HG03097 (cell line): Measurements from ENCODE around the gene CITED4.

ENCODE experiments used
- ATAC-seq: cut with Tn5 transposase; IDR thresholded peaks from one replicate; pipeline ENCODE4 v1.9.1; 2021; ENCODE audit not compliant: unreplicated experiment, low FRiP score

The CITED4 gene

GRCh38 chr1:40887012-40887378 is 24.8 kb upstream of the CITED4 start:
- ATAC-seq: no peak

- ATAC-seq: no peak
Measured at GRCh38 chr1:40886318-40887011, 24.3 kb upstream of the CITED4 start.

DNA sequence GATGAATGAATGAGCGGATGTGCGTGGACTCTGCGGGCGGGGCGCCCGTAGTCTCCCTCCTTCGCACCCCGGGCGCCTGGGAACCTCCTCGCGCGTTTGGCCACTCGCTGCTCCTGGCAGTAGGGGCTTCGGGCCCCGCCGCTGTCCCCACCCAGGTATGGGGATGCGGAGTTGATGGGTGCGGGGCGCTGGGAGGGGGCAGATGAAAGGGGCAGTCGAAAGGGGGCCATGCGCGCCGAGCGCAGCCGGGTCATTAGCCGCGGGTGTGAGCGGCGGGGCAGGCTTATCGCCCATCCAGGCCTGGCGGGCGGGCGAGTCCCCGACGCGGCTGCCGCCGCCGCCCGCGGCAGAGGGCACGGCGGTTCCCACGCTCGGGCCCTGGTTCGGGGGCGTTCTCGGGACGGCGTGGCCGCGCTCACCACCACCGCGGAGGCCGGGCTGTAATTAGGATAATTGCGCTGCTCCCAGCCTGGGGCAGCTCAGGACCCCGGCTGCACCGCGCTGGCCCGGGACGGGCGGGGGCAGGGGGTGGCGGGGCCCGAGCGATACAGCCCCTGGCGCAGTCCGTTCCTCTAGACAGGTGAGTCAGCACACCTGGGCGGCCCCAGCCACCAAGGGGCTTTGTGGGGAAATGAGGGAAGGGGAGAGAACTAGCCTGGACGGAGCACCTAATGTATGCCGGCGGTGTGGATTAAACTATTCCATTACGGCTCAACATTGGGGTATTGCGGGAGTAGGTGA is 22.1 kb upstream of the CITED4 start:
- ATAC-seq: no peak

DNA sequence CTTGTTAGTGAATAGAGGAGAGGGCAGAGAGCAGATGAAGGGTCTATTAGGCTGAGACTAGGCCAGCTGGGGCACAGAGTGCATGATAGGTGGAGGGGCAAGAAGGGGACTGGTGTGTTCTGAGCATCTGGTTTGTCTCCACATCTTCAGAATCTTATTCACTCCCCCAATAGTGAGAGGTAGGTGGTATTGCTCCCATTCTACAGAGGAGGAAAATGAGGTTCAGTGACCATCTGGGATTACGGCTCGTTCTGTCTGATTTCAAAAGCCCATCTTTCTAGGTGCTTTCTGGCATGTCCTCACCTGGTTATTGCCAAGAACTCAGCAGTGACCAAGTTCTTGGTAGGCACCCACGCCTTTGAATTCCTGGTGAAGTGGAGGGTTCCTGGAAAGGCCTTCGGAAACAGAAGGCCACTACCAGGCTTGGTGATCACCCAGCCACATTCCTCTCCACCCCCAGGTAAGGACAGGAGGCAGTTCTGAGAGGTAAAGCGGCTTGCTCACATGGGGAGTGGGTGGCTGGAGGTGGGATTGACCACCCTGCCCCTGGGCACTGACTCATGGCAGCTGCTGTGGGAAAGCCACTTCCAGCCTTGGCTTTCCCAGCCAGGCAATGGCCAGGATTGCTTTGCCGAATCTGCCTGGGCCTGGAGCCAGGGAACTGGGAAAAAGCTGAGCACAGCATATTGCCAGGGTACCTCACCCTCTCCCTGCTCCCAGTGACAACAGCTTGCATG is 18.8 kb upstream of the CITED4 start:
- no peak for ATAC-seq

DNA sequence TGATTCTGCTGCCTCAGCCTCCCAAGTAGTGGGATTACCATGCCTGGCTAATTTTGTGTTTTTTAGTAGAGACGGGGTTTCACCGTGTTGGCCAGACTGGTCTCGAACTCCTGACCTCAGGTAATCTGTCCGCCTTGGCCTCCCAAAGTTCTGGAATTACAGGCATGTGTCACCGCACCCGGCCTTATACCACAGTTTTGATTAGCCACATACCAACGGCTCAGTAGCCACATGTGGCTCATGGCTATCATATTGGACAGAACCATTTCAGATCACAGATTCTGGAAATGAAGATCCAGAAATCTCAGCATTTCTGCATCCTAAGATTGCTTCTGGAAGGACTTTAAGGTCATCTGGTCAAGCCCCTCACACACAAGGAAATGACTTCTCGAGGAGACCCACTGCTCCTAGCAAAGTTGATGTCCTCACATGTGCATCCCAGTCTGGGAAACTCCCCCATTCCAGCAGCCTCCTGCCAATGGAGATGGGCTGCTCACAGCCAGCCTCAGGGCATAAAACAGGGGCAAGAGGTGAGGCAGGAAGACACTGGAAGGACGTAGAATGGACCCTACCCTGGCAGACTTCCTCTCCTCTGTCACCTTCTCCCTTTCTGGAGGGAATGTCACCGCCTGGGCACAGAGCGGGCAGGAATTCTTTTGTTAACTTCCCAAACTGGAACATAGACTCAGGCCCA is 17.5 kb upstream of the CITED4 start:
- ATAC-seq: no peak

DNA sequence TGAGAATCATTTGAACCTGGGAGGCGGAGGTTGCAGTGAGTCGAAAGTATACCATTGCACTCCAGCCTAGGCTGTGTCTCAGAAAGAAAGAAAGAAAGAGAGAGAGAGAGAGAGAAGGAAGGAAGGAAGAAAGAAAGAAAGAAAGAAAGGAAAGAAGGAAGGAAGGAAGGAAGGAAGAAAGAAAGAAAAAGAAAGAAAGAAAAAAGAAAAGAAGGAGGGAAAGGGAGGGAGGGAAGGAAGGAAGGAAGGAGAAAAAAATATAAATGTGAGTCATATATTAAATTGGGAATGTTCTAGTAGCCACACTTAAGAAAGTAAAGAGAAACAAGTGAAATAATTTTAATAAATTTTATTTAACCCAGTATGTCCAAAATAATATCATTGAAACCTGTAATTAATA is 16.7 kb upstream of the CITED4 start:
- ATAC-seq: no peak

- ATAC-seq: no peak
Measured at GRCh38 chr1:40877698-40878097, 15.5 kb upstream of the CITED4 start.

DNA sequence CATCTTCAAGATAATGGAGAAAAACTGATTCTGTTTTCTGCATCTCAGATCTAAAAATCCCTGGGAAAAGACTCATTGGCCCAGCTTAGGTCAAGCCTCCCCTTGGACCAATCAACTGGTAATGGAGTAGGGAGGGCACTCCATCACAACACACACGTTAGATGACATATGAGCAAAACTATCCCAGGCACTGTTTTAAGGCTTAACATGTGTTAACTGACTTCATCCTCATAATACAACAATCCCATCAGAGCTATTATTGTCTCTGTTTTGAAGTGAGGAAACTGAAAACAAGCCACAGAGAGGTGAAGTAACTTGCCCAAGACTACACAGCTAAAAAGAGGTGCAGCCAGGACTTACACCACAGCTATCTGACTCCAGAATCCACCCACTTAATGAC is 14.7 kb upstream of the CITED4 start:
- ATAC-seq: no peak

- no peak for ATAC-seq
Measured at GRCh38 chr1:40876436-40876761, 14.2 kb upstream of the CITED4 start.

DNA sequence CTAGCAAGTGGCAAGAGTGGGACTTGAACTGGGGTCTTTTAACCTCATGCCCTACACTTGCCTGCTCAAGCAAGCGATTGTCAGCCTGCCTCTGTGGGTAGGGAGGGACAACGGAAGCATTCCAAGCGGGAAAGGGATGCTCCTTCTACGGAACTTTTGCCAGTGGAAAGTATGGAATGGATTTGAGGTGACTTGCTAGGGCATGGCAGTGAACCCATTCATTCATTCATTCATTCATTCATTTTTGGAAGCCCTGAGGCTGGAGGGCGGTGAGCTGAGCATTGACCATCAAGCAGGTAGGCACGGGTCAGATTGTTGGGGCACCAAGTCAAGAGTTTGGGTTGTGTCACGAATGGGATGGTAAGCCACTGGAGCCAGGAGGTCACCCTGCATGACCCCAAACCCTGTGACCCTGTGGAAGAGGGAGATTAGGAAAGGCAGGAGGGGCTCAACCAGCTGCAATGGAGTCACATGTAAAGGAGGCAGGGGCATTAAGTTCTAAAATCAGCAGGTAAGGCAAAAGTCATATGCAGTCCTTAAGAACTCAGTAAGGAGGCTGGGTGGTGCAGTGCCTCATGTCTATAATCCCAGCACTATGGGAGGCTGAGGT is 11.8 kb upstream of the CITED4 start:
- ATAC-seq: no peak

DNA sequence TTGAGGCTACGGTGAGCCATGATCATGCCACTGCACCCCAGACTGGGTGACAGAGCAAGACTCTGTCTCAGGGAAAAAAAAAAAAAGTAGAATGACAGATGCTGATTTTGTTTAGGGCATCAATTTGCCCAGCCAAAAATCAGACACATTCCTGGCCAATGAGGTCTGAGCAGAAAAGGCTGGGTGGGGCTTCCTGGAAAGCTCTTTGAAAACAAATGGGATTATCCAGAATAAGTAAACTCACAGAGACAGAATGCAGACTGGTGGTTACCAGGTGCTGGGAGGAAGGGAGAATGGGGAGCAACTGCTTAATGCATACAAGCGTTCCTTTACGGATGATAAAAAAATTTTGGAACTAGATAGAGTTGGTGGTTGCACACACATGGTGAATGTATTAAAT is 10.1 kb upstream of the CITED4 start:
- ATAC-seq: no peak

DNA sequence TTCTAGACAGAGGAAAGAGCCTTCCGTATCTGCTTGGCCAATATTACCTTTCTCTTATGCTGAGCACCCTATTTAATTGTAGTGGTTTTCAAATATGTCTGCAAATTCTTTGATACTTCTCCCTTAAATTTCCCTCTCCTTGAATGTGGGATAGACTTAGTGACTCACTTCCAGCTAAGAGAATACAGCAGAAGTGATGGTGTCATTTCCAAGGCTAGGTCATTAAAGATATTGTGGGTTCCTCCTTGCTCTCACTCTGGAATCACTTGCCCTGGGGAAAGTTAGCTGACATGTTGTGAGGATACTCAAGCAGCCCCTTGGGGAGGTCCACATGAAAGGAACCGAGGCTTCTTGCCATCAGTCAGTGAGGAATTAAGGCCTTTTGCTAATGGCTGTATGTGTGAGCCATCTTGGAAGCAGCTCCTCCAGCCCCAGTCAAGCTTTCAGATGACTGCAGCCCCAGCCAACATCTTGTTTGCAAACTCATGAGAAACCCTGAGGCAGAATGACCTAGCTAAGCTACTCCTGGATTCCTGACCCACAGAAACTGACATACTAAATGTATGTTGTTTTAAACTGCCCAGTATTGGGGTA is 8.1 kb upstream of the CITED4 start:
- ATAC-seq: no peak

GRCh38 chr1:40868051-40868723 is 6.0 kb upstream of the CITED4 start:
- ATAC-seq: no peak

DNA sequence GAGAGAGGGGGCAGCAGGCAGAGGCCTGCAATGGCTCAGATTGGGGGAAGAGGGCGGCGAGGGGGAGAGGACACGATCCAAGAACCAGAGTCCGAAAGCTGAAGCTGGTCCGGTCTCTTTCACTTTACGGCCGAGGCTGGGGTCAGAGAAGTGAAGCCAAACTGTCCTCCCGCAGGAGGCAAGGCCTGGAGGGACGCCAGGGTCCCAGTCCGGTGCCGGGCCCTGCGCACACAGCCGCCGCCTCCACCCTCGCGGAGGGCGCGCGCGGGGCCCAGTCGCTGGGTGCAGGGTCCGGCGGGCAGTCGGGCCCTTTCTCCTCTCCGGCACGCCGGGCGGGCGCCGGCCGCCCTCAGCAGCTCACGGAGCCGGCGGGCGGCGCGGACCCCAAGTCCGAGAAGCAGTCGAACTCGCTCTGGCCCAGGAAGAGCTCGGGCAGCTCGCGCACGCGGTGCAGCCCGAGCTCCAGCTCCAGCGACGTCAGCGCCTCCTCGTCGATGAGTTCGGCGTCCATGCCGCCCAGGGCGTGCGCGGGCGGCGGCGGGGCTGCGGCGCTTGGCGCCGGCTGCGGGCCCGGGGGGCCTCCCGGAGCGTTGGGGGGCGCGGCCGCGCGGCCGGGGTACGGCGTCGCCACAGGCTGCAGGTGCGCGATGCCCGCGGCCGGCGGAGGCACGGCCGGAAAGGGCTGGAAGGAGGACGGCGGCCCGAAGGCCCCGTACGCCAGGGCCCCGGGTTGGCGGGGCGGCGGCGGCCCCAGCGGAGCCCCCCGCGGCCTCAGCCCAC is 749 bp downstream of the CITED4 start:
- no peak for ATAC-seq

DNA sequence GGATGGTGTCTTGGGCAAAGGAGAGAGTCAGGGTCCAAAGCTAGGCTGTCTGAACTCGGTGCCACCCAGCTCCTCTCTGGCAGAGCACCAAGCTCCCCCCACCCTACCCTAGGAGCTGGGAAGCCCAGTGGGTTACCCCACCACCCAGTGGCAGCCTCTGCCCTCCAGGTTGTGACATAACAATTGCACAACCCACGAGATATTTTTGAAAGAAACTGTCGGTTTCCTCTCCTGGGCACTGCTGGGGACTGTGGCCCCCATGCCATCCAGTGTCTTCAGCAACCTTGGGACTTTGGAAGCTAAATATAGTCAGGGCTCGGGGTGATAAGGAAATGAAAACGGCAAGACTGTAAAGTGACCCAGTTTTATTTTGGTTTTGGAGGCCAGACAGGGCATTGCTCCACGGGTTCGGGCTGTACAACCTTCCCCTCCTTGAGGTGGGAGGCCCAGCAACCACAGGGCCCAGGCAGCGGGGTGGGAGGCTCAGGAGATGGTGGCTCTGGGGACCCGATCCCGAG is 1.4 kb downstream of the CITED4 start:
- ATAC-seq: no peak

- no peak for ATAC-seq
Measured at GRCh38 chr1:40858856-40859416, 3.2 kb downstream of the CITED4 start.

- no peak for ATAC-seq
Measured at GRCh38 chr1:40857737-40858136, 4.4 kb downstream of the CITED4 start.

DNA sequence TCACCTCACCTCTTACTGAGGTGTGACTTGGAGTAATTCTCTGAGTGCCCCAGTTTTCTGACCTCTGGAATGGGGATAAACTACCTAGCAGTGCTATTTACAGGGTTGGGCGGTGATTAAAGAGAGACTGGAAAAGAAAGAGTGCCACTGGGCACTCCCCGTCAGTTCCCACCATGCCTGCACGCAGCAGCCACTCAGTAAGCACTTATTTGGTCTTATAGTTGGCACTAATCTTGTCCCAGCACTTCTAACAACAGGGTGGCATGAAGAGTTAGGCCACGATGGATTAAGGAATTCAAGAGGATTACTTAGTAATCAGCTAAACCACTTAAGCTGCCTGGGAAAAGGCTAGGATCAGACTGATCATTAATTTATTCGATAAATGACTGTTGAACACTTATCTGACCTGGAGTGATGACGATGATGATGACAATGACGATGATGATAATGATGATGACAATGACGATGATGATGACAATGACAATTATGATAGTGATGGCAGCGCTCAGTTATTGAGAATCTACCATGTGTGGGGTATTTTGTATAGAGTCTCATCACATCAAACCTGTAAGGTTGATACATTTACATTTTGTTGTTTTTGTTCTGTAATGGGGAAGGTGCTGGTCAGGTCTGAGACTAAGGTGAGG is 5.4 kb downstream of the CITED4 start:
- ATAC-seq: no peak
